ENCODE measurements around the gene SLC26A6.

GRCh38 chr3:48681974-48682610 is 46.8 kb upstream of the SLC26A6 start:
- TF ChIP-seq CTCF (IDR thresholded peaks at IDR 0.05) (no peak), CHD2 (IDR thresholded peaks at IDR 0.05; ENCODE audit: low read length, partially characterized antibody) (no peak), YY1 (IDR thresholded peaks at IDR 0.05; ENCODE audit: low read depth) (no peak), RAD21 (IDR thresholded peaks at IDR 0.05; ENCODE audit: low read length) (no peak), REST (IDR thresholded peaks at IDR 0.05; ENCODE audit: low read depth, low read length) (no peak), RFX5 (IDR thresholded peaks at IDR 0.05; ENCODE audit: low read length) (no peak), NRF1 (IDR thresholded peaks at IDR 0.05; ENCODE audit: low read depth, low read length) (no peak), MXI1 (IDR thresholded peaks at IDR 0.05; ENCODE audit: low read depth, low read length) (no peak), TEAD4 (IDR thresholded peaks at IDR 0.05; ENCODE audit: borderline replicate concordance, insufficient read depth) (no peak), EZH2phosphoT487 (IDR thresholded peaks at IDR 0.05; ENCODE audit: borderline replicate concordance, low read depth) (no peak), PBX3 (IDR thresholded peaks at IDR 0.05) (no peak), POLR2AphosphoS5 (IDR thresholded peaks at IDR 0.05; ENCODE audit: low read depth, low read length) (no peak), FOSL2 (IDR thresholded peaks at IDR 0.05; ENCODE audit: borderline replicate concordance, low read depth) (no peak)

Measured in SK-N-SH (cell line).